Type B pancreatic cell (in vitro differentiated cells): ENCODE measurements around the gene TRIM72. TPM values are rescaled to one million over a fixed set of nuclear protein-coding genes. Genes with fewer than 3 reads are reported as not detected.

Source experiments
- DNase-seq: peaks from one replicate; pipeline ENCODE4 v3.0.0; 2021; ENCODE audit warnings: mixed read lengths; ENCODE audit not compliant: unreplicated experiment; ENCODE audit errors: extremely low spot score
- H3K27ac Mint-ChIP-seq: 2 replicates; pipeline ENCODE4 v1.8.0; 2021; ENCODE audit warnings: mild to moderate bottlenecking, mixed read lengths
- H3K27me3 Mint-ChIP-seq: 2 replicates; pipeline ENCODE4 v1.8.0; 2021; ENCODE audit warnings: mixed read lengths
- H3K36me3 Mint-ChIP-seq: 2 replicates; pipeline ENCODE4 v1.8.0; 2021; ENCODE audit warnings: mixed read lengths
- H3K4me1 Mint-ChIP-seq: one replicate; pipeline ENCODE4 v1.8.0; 2021; ENCODE audit warnings: mixed read lengths; ENCODE audit not compliant: unreplicated experiment
- H3K4me3 Mint-ChIP-seq: 2 replicates; pipeline ENCODE4 v1.8.0; 2021; ENCODE audit warnings: mild to moderate bottlenecking, mixed read lengths
- H3K9me3 Mint-ChIP-seq: 2 replicates; pipeline ENCODE4 v1.8.0; 2021; ENCODE audit warnings: mixed read lengths
- CTCF ChIP-seq: fragments of 200-600 bp; sonication (generic); conservative IDR thresholded peaks from 2 replicates; pipeline ENCODE4 v1.5.0; 2021; ENCODE audit warnings: antibody characterized with exemption, mild to moderate bottlenecking
- total RNA-seq: library from RNA; stranded (reverse); gene quantifications from 2 replicates; pipeline ENCODE4 v1.2.1, GENCODE V29; 2021; ENCODE audit warnings: low replicate concordance

The TRIM72 gene
- total RNA-seq, 1 donor from 2014 or later: not detected

DNA sequence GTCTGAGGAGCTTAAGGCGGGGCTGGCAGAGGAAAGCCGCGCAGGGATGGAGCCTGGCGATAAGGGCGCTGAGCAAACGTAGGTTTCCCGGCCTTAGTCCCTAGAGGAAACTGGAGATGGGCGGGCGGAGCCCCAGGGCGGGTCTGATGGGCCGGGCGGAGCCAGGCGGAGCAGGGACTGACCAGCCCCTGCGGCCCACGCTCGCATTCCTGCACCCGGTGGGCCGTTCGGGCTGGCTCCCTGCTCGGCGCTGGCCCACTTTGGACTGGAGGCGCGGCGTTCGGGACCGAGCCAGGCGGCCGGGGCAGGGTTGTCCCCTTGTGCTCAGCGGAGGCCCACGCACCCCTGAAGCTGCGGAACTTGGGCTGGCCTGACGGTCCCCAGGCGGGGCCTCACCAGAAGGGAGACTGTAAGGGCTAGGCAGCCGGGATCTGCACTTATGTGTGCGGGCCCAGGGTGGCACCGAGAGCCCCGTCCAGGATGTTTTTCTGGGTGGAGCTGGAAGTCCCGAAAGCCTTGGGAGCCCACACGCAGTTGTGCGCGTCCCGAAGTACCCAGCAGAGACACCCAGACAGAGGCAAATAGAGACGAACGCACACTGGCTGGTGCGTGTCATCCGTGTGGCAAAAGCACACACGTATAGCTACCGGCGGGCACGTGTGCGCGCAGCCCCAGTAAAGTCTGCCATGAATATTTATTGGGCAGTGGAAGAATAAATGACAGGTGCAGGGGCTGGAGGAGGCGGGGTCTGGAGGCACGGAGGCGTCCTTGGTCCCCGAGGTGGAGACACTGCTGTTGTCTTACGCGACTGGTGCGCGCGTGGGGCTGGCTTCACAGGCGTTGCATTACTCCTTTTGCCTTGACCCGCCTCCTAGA, 1.6 kb downstream of the TRIM72 start:
- Mint-ChIP-seq H3K9me3 (no peaks in the 10 kb centered on the region), H3K27me3 (peaks cover 84% of the 10 kb centered on the region), H3K27ac (no peak overlapping the region), H3K4me1 (peaks cover 3% of the 10 kb centered on the region), H3K36me3 (no peaks in the 10 kb centered on the region), H3K4me3 (peak overlapping the region; percentile 80)
- no peak for TF ChIP-seq CTCF
- no peak for DNase-seq

GRCh38 chr16:31216422-31217135, 2.7 kb downstream of the TRIM72 start, which contains the start of gene PYDC1:
TSS of gene PYDC1 (minus strand) at chr16:31217135. CDS start at chr16:31217028, 107 bp downstream.
- Mint-ChIP-seq H3K27me3 (peaks cover 88% of the 10 kb centered on the region), H3K9me3 (no peaks in the 10 kb centered on the region), H3K4me3 (peak within 1 kb of the TSS; percentile 80), H3K27ac (no peak within 1 kb of the TSS), H3K4me1 (peaks cover 3% of the 10 kb centered on the region), H3K36me3 (no peaks in the 10 kb centered on the region)
- DNase-seq: no peak
- no peak for TF ChIP-seq CTCF

DNA sequence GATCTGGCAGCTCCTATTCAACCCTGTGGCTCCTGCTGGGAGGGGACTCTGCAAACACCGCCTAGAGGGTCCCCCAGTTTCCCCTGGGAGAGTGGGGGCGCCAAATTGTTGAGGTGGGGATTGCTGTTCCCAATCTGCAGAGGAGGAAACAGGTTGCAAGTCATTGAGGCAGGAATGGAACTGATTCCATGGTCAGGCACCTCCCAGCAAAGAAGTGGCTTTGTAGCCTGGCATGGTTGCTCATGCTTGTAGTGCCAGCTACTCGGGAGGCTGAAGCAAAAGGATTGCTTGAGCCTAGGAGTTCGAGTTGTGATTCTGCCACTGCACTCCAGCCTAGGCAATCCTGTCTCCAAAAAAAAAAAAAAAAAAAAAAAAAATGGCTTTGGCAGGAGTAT, 3.2 kb downstream of the TRIM72 start:
- no peaks in the 10 kb centered on the region for H3K36me3 Mint-ChIP-seq
- H3K27ac Mint-ChIP-seq: no peak overlapping the region
- DNase-seq: no peak
- TF ChIP-seq CTCF: no peak
- peaks cover 3% of the 10 kb centered on the region for H3K4me1 Mint-ChIP-seq
- H3K9me3 Mint-ChIP-seq: no peaks in the 10 kb centered on the region
- no peak overlapping the region for H3K4me3 Mint-ChIP-seq
- peaks cover 87% of the 10 kb centered on the region for H3K27me3 Mint-ChIP-seq

DNA sequence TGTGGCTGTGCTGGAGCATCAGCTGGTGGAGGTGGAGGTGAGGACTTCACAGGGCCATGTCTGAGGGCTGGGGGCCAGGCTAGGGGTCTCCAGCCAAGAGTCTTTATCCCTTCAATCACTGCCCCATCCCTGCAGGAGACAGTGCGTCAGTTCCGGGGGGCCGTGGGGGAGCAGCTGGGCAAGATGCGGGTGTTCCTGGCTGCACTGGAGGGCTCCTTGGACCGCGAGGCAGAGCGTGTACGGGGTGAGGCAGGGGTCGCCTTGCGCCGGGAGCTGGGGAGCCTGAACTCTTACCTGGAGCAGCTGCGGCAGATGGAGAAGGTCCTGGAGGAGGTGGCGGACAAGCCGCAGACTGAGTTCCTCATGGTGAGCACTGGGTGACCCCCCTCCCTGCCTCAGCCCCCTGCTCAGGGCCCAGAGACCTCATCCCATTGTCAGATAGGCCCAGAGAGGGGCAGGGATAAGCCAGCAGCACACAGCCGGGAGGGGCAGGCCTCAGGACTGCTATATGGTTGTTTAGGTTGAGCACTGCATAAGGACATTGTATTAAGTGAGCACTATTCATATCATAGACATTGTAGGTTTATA, 5.3 kb downstream of the TRIM72 start:
- Mint-ChIP-seq H3K9me3 (no peaks in the 10 kb centered on the region), H3K36me3 (no peaks in the 10 kb centered on the region), H3K4me3 (no peak overlapping the region), H3K4me1 (peaks cover 3% of the 10 kb centered on the region), H3K27ac (no peak overlapping the region), H3K27me3 (peaks cover 71% of the 10 kb centered on the region)
- TF ChIP-seq CTCF: no peak
- no peak for DNase-seq

DNA sequence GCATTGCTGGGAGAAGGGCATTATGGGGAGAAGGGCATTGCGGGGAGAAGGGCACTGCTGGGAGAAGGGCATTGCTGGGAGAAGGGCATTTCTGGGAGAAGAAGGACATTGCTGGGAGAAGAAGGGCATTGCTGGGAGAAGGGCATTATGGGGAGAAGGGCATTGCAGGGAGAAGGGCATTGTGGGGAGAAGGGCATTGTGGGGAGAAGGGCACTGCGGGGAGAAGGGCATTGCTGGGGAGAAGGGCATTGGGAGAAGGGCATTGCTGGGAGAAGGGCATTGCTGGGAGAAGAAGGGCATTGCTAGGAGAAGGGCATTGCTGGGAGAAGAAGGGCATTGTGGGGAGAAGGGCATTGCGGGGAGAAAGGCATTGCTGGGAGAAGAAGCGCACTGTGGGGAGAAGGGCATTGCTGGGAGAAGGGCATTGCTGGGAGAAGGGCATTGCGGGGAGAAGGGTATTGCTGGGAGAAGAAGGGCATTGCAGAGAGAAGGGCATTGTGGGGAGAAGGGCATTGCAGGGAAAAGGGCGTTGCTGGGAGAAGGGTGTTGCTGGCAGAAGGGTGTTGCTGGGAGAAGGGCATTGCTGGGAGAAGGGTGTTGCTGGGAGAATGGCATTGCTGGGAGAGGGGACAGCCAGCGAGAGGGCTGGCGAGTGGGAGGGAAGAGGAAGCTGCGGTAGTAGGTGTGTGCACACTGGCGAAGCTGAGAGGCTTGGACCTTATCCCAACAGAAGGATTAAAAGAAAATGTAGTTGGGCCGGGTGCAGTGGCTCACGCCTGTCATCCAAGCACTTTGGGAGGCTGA, 7.6 kb downstream of the TRIM72 start:
- Mint-ChIP-seq H3K4me3 (no peak overlapping the region), H3K36me3 (no peaks in the 10 kb centered on the region)
- DNase-seq: no peak

More for the DNA sequence above, 7.6 kb downstream of the TRIM72 start:
- Mint-ChIP-seq H3K27ac (no peak overlapping the region), H3K4me1 (no peaks in the 10 kb centered on the region), H3K9me3 (no peaks in the 10 kb centered on the region), H3K27me3 (peaks cover 52% of the 10 kb centered on the region)
- no peak for TF ChIP-seq CTCF
